HepG2 (cell line): ENCODE data around the gene THAP5. TPM values are rescaled to one million over a fixed set of nuclear protein-coding genes. Genes with fewer than 3 reads are reported as not detected.

ENCODE experiments used
- ATAC-seq: fragments of 200-7000 bp; cut with Tn5 transposase; 3 replicates; pipeline ENCODE4 v1.9.1; 2020; ENCODE audit warnings: mild to moderate bottlenecking, moderate library complexity
- BruUV-seq: library from RNA; stranded (reverse); fragments of 400-500 nt; replicated peaks from 2 replicates; lab custom pipeline; 2021; lab: Mats Ljungman, UMichigan
- CTCF ChIA-PET: fragments of 300-600 bp; formaldehyde crosslinking; extraction: SDS; loops from one replicate; lab custom pipeline; 2021; ENCODE audit warnings: low total read pairs, inconsistent platforms, low intra/inter-chr PET ratio; lab: Yijun Ruan, JAX
- POLR2A ChIA-PET: fragments of 350-600 bp; sonication (Branson Sonifier 250); formaldehyde crosslinking; loops from one replicate; lab custom pipeline; 2020; ENCODE audit warnings: antibody characterized with exemption, inconsistent platforms; lab: Yijun Ruan, JAX
- DNase-seq: peaks from one replicate; pipeline ENCODE4 v3.0.0-alpha.2; 2015; ENCODE audit warnings: low spot score
- FAIRE-seq: peaks from 3 replicates; lab custom pipeline; 2011; peaks lifted over from hg19 to GRCh38; lab: Jason Lieb, UNC
- H2AFZ ChIP-seq: one replicate; pipeline ENCODE4 v1.6.1; 2011; ENCODE audit warnings: low read length, inconsistent platforms
- H3K27ac ChIP-seq: fragments of 300-600 bp; 3 replicates; pipeline ENCODE4 v1.8.0; 2011; ENCODE audit warnings: mixed run types, mild to moderate bottlenecking, mixed read lengths, low read length, inconsistent platforms; ENCODE audit not compliant: insufficient read depth; ENCODE audit errors: extremely low read length
- H3K27me3 ChIP-seq, 2 experiments: fragments of 200-600 bp in 1 of 2; 2 replicates in 1 of 2; 3 replicates in 1 of 2; pipeline versions ENCODE4 v1.6.0 to v1.8.0; 2011; ENCODE audit warnings: low read length in 2 of 2, mild to moderate bottlenecking in 2 of 2, moderate library complexity in 2 of 2, inconsistent platforms in 1 of 2; ENCODE audit not compliant: insufficient read depth in 2 of 2, control insufficient read depth in 1 of 2
- H3K36me3 ChIP-seq, 2 experiments: fragments of 200-600 bp in 1 of 2; replicated peaks in 1 of 2; 2 replicates in 1 of 2; 3 replicates in 1 of 2; pipeline versions ENCODE4 v1.5.1 to v1.8.0; 2011; ENCODE audit warnings: low read length in 2 of 2, inconsistent platforms in 1 of 2; ENCODE audit not compliant: insufficient read depth in 2 of 2, control insufficient read depth in 1 of 2
- H3K4me1 ChIP-seq: 2 replicates; pipeline ENCODE4 v1.5.1; 2012; ENCODE audit warnings: low read length, inconsistent platforms; ENCODE audit not compliant: insufficient read depth
- H3K4me2 ChIP-seq: 2 replicates; pipeline ENCODE4 v1.6.0; 2011; ENCODE audit warnings: low read depth, low read length, inconsistent platforms
- H3K4me3 ChIP-seq, 3 experiments: fragments of 200-600 bp in 1 of 3; sonication (generic), shearing (Covaris generic) in 1 of 3; replicated peaks in 1 of 3; 2 replicates each; pipeline ENCODE4 v1.5.1; 2011 to 2016; ENCODE audit warnings: low read length in 3 of 3, inconsistent platforms in 2 of 3, low read depth in 2 of 3, mild to moderate bottlenecking in 2 of 3, control low read depth in 1 of 3, mixed read lengths in 1 of 3; ENCODE audit not compliant: insufficient read depth in 1 of 3
- H3K79me2 ChIP-seq: one replicate; pipeline ENCODE4 v1.6.1; 2011; ENCODE audit warnings: low read length, inconsistent platforms; ENCODE audit not compliant: insufficient read depth
- H3K9ac ChIP-seq: 2 replicates; pipeline ENCODE4 v1.6.0; 2011; ENCODE audit warnings: mild to moderate bottlenecking, low read depth, low read length, inconsistent platforms; ENCODE audit not compliant: insufficient read depth
- H3K9me3 ChIP-seq: 2 replicates; pipeline ENCODE4 v1.5.1; 2012; ENCODE audit warnings: mild to moderate bottlenecking, low read length
- H4K20me1 ChIP-seq: 2 replicates; pipeline ENCODE4 v1.6.0; 2011; ENCODE audit warnings: inconsistent platforms, mild to moderate bottlenecking, low read length, moderate library complexity; ENCODE audit not compliant: insufficient read depth
- PLRG1 ChIP-seq: fragments of 450-650 bp; conservative IDR thresholded peaks from 2 replicates; pipeline ENCODE4 v1.6.1; 2016
- SIX1 ChIP-seq: sonication (generic); formaldehyde crosslinking; IDR thresholded peaks from 2 replicates; pipeline ENCODE4 v1.4.0; 2020; ENCODE audit warnings: missing genetic modification reagents, borderline replicate concordance
- SPEN ChIP-seq: sonication (generic); formaldehyde crosslinking; IDR thresholded peaks from 2 replicates; pipeline ENCODE4 v1.5.1; 2020; ENCODE audit warnings: low read depth, mild to moderate bottlenecking, missing genetic modification reagents
- ZBTB38 ChIP-seq: sonication (generic); formaldehyde crosslinking; IDR thresholded peaks from 2 replicates; pipeline ENCODE4 v1.5.1; 2020; ENCODE audit warnings: mild to moderate bottlenecking, missing genetic modification reagents
- ZSCAN30 ChIP-seq: sonication (generic); formaldehyde crosslinking; IDR thresholded peaks from 2 replicates; pipeline ENCODE4 v1.5.0; 2020; ENCODE audit warnings: mild to moderate bottlenecking, missing genetic modification reagents
- WGBS: methylation state at CpG from one replicate; pipeline ENCODE4 v1.1.6; 2017; ENCODE audit warnings: low lambda C conversion rate; 5-methylcytosine and 5-hydroxymethylcytosine counted together
- in situ Hi-C: cut with HindIII; loops from 2 replicates; pipeline ENCODE4 v1.10.0; 2017; ENCODE audit warnings: low pct_unique_long_range_greater_than_20kb; ENCODE audit not compliant: extremely low pct_ligation_motif_present
- intact Hi-C: fragments of 100-400 bp; cut with micrococcal nuclease; formaldehyde crosslinking; loops from one replicate; pipeline ENCODE4 v1.10.0; 2022; ENCODE audit not compliant: unreplicated experiment
- polyA plus RNA-seq, 8 experiments: library from polyadenylated mRNA; depleted of rRNA in 3 of 8; stranded (reverse) in 7 of 8; unstranded in 1 of 8; fragments of >200 nt; fragmentation: Illumina TruSeq in 4 of 8; extraction: Trizol in 4 of 8; gene quantifications; 2 replicates each; pipeline versions ENCODE4 v1.2.1 to v1.2.3, GENCODE V29; 2011 to 2016; ENCODE audit warnings: low read depth in 4 of 8, missing spikeins in 1 of 8, mixed read lengths in 1 of 8; ENCODE audit not compliant: insufficient read depth in 1 of 8
- total RNA-seq, 5 experiments: library from RNA; depleted of rRNA; stranded (reverse); fragments of >200 nt; fragmentation: Illumina TruSeq; extraction: Trizol; gene quantifications; 2 replicates each; pipeline ENCODE4 v1.2.3, GENCODE V29; 2016; ENCODE audit warnings: low read depth in 1 of 5
- TF ChIP-seq, protein P1 (sequence below): sonication (generic); formaldehyde crosslinking; IDR thresholded peaks from 2 replicates; pipeline ENCODE4 v1.5.0; 2020; ENCODE audit warnings: missing genetic modification reagents

Gene THAP5
- total and polyA plus RNA-seq, 2 of the 13 experiments (the other 11 are each of a cell fraction or from before 2014, with no cell fraction given), result 3.6 to 11.8 TPM

DNA sequence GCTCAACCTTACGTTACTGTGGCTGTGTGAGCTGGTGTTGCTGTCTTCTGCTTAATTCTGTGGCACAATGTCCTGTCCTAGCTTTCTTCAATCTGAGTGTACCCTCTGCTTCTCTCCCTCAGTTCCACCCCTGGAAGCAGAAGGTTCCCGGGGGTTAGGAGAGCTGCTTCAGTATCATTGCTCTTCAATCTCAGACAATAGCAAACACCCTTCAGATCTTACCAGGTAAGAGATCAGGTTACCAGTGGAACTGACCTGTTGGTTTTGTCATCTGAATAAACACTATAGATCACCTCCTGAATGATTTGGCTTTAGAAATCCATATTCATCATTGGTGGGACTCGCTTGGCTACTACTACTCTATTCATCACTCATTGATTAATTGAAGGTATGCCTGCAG, 48.5 kb upstream of the THAP5 start:
- ChIA-PET POLR2A (no interaction called here), CTCF (no interaction called here)
- H4K20me1 ChIP-seq, result no peaks in the 10 kb centered on the region
- H3K4me2 ChIP-seq, result no peak overlapping the region
- WGBS, result 8% methylated on average over 3 of the region's 3 CpGs
- no peaks in the 10 kb centered on the region for H3K27me3 ChIP-seq
- no peak for DNase-seq
- no peaks in the 10 kb centered on the region for H3K36me3 ChIP-seq
- BruUV-seq, result no TSS peak
- no peak for FAIRE-seq
- no peaks in the 10 kb centered on the region for H3K9me3 ChIP-seq
- peaks cover 17% of the 10 kb centered on the region for H3K4me1 ChIP-seq
- intact Hi-C loops (no loop called here), in situ Hi-C loops (loop anchor here (25.0 kb wide), 1 partner anchor 1469 kb away; no protein-coding TSS in a partner anchor)
- ATAC-seq, result no peak
- H3K79me2 ChIP-seq, result no peaks in the 10 kb centered on the region
- H3K27ac ChIP-seq, result no peak overlapping the region
- TF ChIP-seq SIX1 (CRISPR knock-in tag), result peak; percentile 22; the same call in 1 of the 2 replicates
- TF ChIP-seq ZBTB38 (CRISPR knock-in tag), result no peak
- TF ChIP-seq ZSCAN30, result no peak
- H2AFZ ChIP-seq, result no peak overlapping the region
- H3K9ac ChIP-seq, result no peak overlapping the region
- no peak overlapping the region for H3K4me3 ChIP-seq

DNA sequence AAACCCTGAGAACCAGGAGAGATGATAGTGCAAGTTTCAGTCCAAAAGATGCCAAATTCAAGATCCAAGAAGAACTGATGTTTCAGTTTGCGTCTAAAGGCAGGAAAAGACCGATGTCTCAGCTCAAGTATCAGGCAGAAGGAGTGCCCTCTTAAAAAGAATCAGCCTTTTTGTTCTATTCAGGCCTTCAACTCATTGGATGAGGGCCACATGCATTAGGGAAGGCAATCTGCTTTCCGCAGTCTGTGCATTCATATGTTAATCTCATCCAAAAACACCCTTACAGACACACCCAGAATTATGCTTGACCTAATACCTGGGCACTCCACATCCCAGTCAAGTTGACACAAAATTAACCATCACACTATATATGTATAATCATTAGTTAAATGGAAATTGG, 45.4 kb upstream of the THAP5 start:
- no peak for ATAC-seq
- no peaks in the 10 kb centered on the region for H3K36me3 ChIP-seq
- H3K9ac ChIP-seq, result no peak overlapping the region
- no peak overlapping the region for H2AFZ ChIP-seq
- BruUV-seq, result no TSS peak
- no peak for FAIRE-seq
- 81% methylated on average over 3 of the region's 3 CpGs for WGBS
- H3K79me2 ChIP-seq, result no peaks in the 10 kb centered on the region
- H3K4me2 ChIP-seq, result no peak overlapping the region
- H3K4me3 ChIP-seq, result no peak overlapping the region
- POLR2A ChIA-PET, result no interaction called here
- in situ Hi-C loops (loop anchor here (25.0 kb wide), 1 partner anchor 1472 kb away; no protein-coding TSS in a partner anchor), intact Hi-C loops (loop anchor here (5.0 kb wide), 1 partner anchor 192 kb away; no protein-coding TSS in a partner anchor)
- H4K20me1 ChIP-seq, result no peaks in the 10 kb centered on the region
- peaks cover 17% of the 10 kb centered on the region for H3K4me1 ChIP-seq
- TF ChIP-seq, protein P1, sequence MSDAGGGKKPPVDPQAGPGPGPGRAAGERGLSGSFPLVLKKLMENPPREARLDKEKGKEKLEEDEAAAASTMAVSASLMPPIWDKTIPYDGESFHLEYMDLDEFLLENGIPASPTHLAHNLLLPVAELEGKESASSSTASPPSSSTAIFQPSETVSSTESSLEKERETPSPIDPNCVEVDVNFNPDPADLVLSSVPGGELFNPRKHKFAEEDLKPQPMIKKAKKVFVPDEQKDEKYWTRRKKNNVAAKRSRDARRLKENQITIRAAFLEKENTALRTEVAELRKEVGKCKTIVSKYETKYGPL (CRISPR knock-in tag), result no peak
- no peak for TF ChIP-seq SPEN (CRISPR knock-in tag)
- TF ChIP-seq PLRG1, result no peak
- TF ChIP-seq, all 625 proteins: peak for 0
- no peak overlapping the region for H3K27ac ChIP-seq
- no peak for DNase-seq
- no peaks in the 10 kb centered on the region for H3K27me3 ChIP-seq
- H3K9me3 ChIP-seq, result no peaks in the 10 kb centered on the region
- CTCF ChIA-PET, result no interaction called here
